ENCODE data around the gene TDRD10.

TDRD10 gene

DNA sequence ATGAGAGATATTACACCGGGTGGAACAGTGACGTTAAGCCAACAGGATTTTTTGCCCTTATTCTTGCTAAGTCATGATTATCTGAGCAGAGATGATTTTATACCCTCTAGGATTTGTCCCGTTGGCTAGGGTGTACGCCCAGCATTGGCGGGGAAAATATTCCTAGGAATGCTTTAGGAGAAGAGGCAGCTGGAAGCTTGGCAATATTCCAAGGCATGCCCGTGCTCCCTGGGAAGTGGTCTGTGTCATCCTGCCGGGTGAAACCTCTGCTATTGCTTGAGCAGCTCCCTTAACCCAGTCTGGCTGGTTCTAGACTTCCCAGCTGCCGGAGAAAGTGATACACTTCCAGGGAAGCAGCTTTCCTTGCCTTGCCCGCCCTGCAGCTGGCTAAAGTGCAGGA lies 81.8 kb downstream of the TDRD10 start:
- DNase-seq, result no peak

DNA sequence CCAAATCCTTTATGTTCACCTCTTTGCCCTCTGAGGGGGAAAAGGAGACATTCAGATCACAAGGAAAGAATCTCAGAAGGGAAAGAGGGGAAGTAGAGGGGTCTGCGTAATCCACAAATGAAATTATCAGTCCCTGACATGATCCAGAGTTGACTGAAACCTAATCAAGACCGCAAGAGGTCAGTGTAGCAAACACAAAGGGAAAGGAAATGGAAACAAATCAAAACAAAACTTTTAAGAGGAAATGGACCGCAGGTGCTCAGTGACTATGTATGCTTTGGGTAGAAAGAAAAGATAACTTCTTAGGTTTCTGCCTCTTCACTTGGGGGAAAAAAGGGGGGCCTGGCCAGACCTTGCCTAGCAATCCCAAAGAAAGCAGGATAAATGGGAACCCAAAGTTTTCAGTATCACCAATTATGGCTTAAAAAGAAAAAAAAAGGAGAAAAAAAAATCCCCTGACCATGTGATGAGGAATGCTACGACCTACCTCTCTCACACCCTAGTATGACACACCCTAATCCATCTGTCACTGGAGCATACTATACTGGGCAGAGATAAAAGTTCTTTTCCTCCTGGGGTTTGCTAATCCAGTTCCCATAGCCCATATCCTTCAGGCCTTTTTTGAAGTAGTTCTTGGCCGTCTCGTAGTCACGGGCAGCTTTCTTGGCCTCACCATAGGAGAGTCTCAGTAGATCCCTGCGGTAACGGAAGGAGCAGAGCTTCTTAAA lies 82.4 kb downstream of the TDRD10 start:
- DNase-seq, result no peak

DNA sequence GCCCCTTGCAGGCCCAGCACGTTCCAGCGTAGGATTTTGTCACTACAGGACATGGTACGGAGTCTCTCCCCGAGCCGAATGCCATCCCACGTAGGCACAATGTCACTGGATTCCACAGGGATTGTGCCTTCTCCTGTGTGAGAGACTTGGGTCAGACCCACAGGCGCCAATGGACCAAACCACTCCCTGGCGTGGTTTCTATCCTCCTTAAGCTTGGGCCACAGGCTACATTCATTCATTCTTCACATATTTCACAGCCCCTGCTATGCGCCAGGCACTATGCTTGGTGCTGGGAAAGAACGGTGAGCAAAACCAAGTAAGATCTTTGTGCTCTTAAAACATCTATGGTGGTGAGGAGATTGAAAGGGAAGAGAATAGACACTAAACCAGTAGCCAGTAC lies 84.2 kb downstream of the TDRD10 start:
- DNase-seq, result no peak

DNA sequence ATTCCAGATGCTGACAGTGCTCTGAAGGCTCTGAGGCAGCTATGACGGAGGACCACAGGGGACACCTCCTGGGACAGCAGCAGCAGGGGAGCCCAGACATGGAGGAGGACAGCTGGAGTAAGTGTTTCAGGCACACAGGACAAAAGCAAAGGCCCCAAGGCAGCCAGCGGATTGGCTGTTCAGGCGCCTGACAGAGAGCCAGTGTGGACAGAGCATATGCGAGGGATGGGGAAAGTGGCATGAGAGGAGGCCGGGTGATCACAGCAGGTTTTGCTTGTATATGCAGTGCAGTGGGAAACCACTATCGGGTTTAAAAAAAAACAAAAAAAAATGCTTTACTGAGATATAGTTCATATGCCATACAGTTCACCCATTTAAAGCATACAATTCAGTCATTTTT lies 84.6 kb downstream of the TDRD10 start:
- DNase-seq, result no peak

DNA sequence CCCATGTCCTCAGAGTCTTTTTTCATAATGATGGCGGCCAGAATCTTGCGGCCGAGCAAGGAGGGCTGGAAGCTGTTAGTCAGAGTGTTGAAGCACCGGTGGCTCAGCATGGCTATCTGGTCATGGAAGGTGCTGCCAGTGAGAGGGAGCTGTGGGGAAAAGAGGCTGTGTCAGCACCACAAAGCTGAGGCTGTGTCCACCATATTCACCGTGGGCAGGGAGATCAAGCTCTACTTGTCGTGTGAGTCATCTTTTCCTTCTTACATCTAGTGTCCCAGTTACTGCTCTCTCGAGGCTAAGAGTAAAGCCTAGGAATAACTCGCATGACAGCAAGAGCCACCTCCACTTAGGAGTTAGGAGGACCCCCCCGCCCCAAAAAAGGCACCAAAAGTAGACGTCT lies 87.8 kb downstream of the TDRD10 start:
- DNase-seq, result no peak

DNA sequence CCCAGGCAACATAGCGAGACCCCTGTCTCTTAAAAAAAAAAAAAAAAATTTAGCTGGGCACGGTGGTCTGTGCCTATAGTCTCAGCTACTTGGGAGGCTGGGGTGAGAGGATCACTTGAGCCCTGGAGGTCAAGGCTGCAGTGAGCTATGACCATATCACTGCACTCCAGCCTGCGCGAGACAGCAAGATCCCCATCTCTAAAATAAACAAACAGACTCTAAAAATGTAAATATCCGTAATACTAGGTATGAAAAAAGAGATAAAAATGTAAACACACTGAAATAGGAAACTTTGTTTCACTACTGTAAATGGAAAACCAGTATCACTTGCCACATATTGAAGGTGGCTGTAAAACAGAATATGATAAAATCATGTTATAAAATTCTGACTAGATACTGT lies 88.7 kb downstream of the TDRD10 start:
- no peak for DNase-seq

DNA sequence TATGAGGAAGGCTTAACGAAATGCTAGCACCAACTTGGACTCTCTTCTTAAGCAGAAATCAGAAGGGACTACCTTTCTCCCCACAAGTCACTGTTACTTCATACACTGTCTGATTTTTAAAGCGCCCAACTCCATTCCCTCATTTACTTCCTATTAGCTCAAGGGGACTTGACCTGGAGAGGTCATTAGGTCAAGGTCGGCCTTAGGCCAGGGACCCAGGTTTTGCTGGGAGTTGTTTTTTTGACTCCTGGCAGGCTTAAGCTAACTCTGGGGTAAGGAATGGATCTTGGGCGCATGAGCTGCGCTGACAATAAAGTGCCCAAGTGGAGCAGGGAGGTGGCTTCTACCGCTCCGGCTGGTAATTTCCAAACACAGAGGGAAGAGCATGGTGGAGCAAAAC lies 89.2 kb downstream of the TDRD10 start:
- DNase-seq, result no peak

DNA sequence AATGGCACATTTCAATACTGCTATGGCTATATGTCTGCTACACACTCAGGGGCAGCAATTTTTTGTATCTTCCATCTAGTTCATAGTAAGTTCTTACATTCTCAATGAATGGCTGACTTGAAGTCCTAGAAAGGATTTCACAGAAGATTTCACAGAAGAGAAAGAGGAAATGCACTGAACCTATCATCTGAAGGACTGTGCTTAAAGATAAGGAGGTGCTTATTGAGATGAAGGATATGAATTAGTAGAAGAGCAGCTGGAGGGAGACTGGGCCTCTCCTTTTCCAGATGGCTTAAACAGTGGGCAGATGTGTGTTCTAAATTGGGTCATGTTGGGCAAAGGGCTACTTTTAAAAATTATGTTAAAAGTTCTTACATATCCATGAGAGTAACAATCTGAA lies 91.4 kb downstream of the TDRD10 start:
- no peak for DNase-seq

DNA sequence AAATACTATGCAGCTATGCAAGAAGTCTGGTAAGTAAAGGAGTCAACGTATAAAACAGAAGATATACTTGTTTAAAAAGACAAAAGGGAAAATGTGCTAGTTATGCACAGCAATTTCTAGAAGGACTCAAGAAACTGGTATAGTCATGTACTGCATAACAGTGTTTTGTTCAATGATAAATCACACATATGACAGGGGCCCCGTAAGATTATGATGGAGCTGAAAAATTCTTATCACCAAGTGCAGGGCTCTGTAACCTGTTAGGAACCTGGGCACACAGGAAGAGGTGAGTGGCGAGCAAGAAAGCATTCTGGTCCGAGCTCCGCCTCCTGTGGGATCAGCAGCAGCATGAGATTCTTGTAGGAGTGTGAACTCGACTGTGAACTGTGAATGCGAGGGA lies 92.8 kb downstream of the TDRD10 start:
- no peak for DNase-seq

DNA sequence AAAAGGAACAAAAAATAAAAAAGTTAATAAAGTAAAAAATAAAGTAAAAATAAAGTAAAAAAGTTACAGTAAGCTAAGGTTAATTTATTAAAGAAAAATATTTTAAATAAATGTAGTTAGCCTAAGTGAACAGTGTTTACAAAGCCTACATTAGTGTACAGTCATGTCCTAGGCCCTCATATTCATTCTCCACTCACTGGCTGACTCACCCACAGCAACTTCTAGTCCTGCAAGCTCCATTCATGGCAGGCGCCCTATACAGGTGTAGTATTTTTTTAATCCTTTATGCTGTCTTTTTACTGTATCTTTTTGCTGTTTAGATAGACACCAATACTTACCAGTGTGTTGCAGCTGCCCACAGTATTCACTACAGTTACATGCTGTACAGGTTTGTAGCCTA lies 93.6 kb downstream of the TDRD10 start:
- DNase-seq, result no peak

Data from stimulated activated naive CD4-positive, alpha-beta T cell treated with Interleukin-2 at 50 U/mL for 16 hours (primary cell).